HL-60 (cell line): ENCODE measurements around the gene SGPP2.
A peak's percentile ranks its signal among the peaks of the same experiment; 100 is the strongest.

Experiments used
- CTCF ChIP-seq: IDR thresholded peaks from one replicate; pipeline ENCODE4 v1.5.1; 2011; ENCODE audit warnings: low read length, control low read depth, inconsistent platforms; ENCODE audit not compliant: insufficient read depth
- GABPA ChIP-seq: IDR thresholded peaks from 2 replicates; pipeline ENCODE4 v1.6.1; 2012; ENCODE audit warnings: low read depth
- POLR2AphosphoS5 ChIP-seq: IDR thresholded peaks from 2 replicates; pipeline ENCODE4 v1.6.1; 2012; ENCODE audit warnings: low read depth
- REST ChIP-seq: IDR thresholded peaks from 2 replicates; pipeline ENCODE4 v1.6.1; 2012; ENCODE audit warnings: low read depth; ENCODE audit not compliant: insufficient replicate concordance
- SPI1 ChIP-seq: IDR thresholded peaks from 2 replicates; pipeline ENCODE4 v1.6.1; 2012; ENCODE audit warnings: low read depth, mild to moderate bottlenecking, borderline replicate concordance

GRCh38 chr2:222545823-222546795 lies 121.8 kb downstream of the SGPP2 start:
- TF ChIP-seq POLR2AphosphoS5 (no peak), CTCF (no peak), GABPA (no peak), SPI1 (peak; percentile 49; the same call in 1 of the 2 replicates), REST (no peak)
